ENCODE measurements around the gene VPS35L.

DNA sequence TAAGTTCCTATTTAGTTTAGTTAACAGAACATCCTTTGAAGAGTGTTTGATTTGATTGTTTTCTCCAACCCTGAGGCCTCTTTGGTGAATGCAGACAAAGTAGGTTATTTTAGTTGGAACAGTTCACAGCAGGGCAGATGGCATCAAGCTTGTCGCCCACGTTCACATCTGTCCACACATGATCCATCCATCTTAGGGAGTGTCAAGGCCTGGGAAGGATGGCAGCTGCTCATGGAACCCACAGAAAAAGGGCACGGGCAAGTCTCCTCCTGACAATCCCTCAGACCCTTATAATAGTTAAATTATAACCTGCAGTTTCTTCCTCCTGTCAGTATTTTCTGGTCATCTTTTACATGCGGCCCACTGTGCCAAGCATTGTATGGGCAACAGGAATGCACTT, 102.3 kb downstream of the VPS35L start:
- TF ChIP-seq CTCF (IDR thresholded peaks at IDR 0.05) (no peak), EP300 (IDR thresholded peaks at IDR 0.05) (no peak)

Measured in stomach (tissue), 4 donors.